Muscle layer of duodenum (tissue), 2 donors: ENCODE data around the gene BCAS3.

Experiments used
- H3K27ac ChIP-seq: one replicate; pipeline ENCODE4 v1.7.0; 2013; ENCODE audit warnings: mild to moderate bottlenecking, low read length
- H3K27me3 ChIP-seq: one replicate; pipeline ENCODE4 v1.7.0; 2013; ENCODE audit warnings: low read depth, mild to moderate bottlenecking, control low read depth, low read length
- H3K36me3 ChIP-seq, 2 donors: one replicate each; pipeline ENCODE4 v1.7.0; 2013; ENCODE audit warnings: low read length in 2 of 2, control low read depth in 1 of 2, mild to moderate bottlenecking in 1 of 2; ENCODE audit not compliant: insufficient read depth in 2 of 2, control insufficient read depth in 1 of 2
- H3K4me1 ChIP-seq, 2 donors: one replicate each; pipeline ENCODE4 v1.7.0; 2013; ENCODE audit warnings: low read length in 2 of 2, mild to moderate bottlenecking in 2 of 2, control low read depth in 1 of 2, moderate library complexity in 1 of 2; ENCODE audit not compliant: insufficient read depth in 2 of 2, control insufficient read depth in 1 of 2
- H3K4me3 ChIP-seq, 2 donors: one replicate each; pipeline ENCODE4 v1.7.0; 2013; ENCODE audit warnings: low read length in 2 of 2, low read depth in 1 of 2, mild to moderate bottlenecking in 1 of 2
- H3K9me3 ChIP-seq, 2 donors: one replicate each; pipeline ENCODE4 v1.7.0; 2013; ENCODE audit warnings: low read length in 2 of 2, control low read depth in 1 of 2, mild to moderate bottlenecking in 1 of 2; ENCODE audit not compliant: control insufficient read depth in 1 of 2
- donor health status: healthy.

BCAS3 gene

GRCh38 chr17:61382796-61383688 is 705.4 kb downstream of the BCAS3 start:
- H3K27me3 ChIP-seq: no peaks in the 10 kb centered on the region
- H3K4me3 ChIP-seq: no peak overlapping the region
- H3K27ac ChIP-seq: no peak overlapping the region
- no peaks in the 10 kb centered on the region for H3K4me1 ChIP-seq
- no peaks in the 10 kb centered on the region for H3K9me3 ChIP-seq
- no peaks in the 10 kb centered on the region for H3K36me3 ChIP-seq

GRCh38 chr17:61383689-61384201 is 706.1 kb downstream of the BCAS3 start:
- no peaks in the 10 kb centered on the region for H3K27me3 ChIP-seq
- H3K4me1 ChIP-seq: no peaks in the 10 kb centered on the region
- H3K4me3 ChIP-seq: no peak overlapping the region
- H3K36me3 ChIP-seq: no peaks in the 10 kb centered on the region
- no peak overlapping the region for H3K27ac ChIP-seq
- H3K9me3 ChIP-seq: no peaks in the 10 kb centered on the region

- H3K27ac ChIP-seq: no peak overlapping the region
- H3K9me3 ChIP-seq: no peaks in the 10 kb centered on the region
- H3K4me3 ChIP-seq: no peak overlapping the region
- H3K36me3 ChIP-seq: no peaks in the 10 kb centered on the region
- no peaks in the 10 kb centered on the region for H3K27me3 ChIP-seq
- H3K4me1 ChIP-seq: no peaks in the 10 kb centered on the region
Observed at GRCh38 chr17:61384354-61384691, 706.7 kb downstream of the BCAS3 start.

GRCh38 chr17:61384692-61385576 is 707.3 kb downstream of the BCAS3 start:
- Histone ChIP-seq H3K36me3 (no peaks in the 10 kb centered on the region), H3K27ac (no peak overlapping the region), H3K4me3 (no peak overlapping the region), H3K9me3 (no peaks in the 10 kb centered on the region), H3K4me1 (no peaks in the 10 kb centered on the region), H3K27me3 (no peaks in the 10 kb centered on the region)

- Histone ChIP-seq H3K4me3 (no peak overlapping the region), H3K9me3 (no peaks in the 10 kb centered on the region), H3K27ac (no peak overlapping the region), H3K36me3 (no peaks in the 10 kb centered on the region), H3K27me3 (no peaks in the 10 kb centered on the region), H3K4me1 (no peaks in the 10 kb centered on the region)
Observed at GRCh38 chr17:61385577-61386236, 708.1 kb downstream of the BCAS3 start.

GRCh38 chr17:61386251-61386650 is 708.6 kb downstream of the BCAS3 start:
- H3K36me3 ChIP-seq: no peaks in the 10 kb centered on the region
- no peaks in the 10 kb centered on the region for H3K27me3 ChIP-seq
- no peak overlapping the region for H3K27ac ChIP-seq
- no peaks in the 10 kb centered on the region for H3K4me1 ChIP-seq
- H3K4me3 ChIP-seq: no peak overlapping the region
- H3K9me3 ChIP-seq: no peaks in the 10 kb centered on the region

GRCh38 chr17:61387011-61387410 is 709.4 kb downstream of the BCAS3 start:
- Histone ChIP-seq H3K4me1 (no peaks in the 10 kb centered on the region), H3K27ac (no peak overlapping the region), H3K9me3 (no peaks in the 10 kb centered on the region)

GRCh38 chr17:61387511-61388305 is 710.1 kb downstream of the BCAS3 start:
- Histone ChIP-seq H3K9me3 (no peaks in the 10 kb centered on the region), H3K27me3 (no peaks in the 10 kb centered on the region), H3K27ac (no peak overlapping the region), H3K4me1 (no peaks in the 10 kb centered on the region), H3K36me3 (peaks cover 0 to 8% of the 10 kb centered on the region in 2 donors), H3K4me3 (no peak overlapping the region)

More at GRCh38 chr17:61387011-61387410, 709.4 kb downstream of the BCAS3 start:
- peaks cover 0 to 1% of the 10 kb centered on the region in 2 donors for H3K36me3 ChIP-seq
- no peak overlapping the region for H3K4me3 ChIP-seq
- no peaks in the 10 kb centered on the region for H3K27me3 ChIP-seq

GRCh38 chr17:61388561-61389356 is 711.1 kb downstream of the BCAS3 start:
- Histone ChIP-seq H3K36me3 (peaks cover 0 to 8% of the 10 kb centered on the region in 2 donors), H3K4me1 (no peaks in the 10 kb centered on the region), H3K4me3 (no peak overlapping the region), H3K9me3 (no peaks in the 10 kb centered on the region), H3K27ac (no peak overlapping the region), H3K27me3 (no peaks in the 10 kb centered on the region)
